ENCODE data around the gene DOCK4.
"Not testable (repeated sequence)": the region's sequence is repeated elsewhere in the genome, so short reads cannot be mapped to it uniquely, and the experiment has no call there.

The DOCK4 gene

DNA sequence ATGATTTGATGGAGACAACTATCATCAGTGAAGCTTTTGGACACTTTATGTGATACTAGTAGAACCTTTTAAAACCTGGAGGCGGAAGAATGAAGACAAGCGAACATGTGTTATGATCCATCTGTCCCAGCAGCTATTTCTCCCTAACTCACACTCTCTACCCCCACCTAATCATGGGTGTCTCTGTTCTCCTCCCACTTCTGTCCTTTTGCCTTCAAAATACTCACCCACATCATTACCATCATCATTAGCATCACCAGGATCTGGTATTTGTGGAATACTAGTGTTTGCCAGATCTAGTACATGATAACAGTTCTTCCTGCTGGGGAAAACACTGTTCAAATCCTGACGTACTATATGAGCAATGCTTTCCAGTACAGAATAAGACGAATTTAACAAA is 287.7 kb downstream of the DOCK4 start:
- no peak overlapping the region for H2BK15ac ChIP-seq (ENCODE audit: low read depth, poor library complexity, severe bottlenecking)

DNA sequence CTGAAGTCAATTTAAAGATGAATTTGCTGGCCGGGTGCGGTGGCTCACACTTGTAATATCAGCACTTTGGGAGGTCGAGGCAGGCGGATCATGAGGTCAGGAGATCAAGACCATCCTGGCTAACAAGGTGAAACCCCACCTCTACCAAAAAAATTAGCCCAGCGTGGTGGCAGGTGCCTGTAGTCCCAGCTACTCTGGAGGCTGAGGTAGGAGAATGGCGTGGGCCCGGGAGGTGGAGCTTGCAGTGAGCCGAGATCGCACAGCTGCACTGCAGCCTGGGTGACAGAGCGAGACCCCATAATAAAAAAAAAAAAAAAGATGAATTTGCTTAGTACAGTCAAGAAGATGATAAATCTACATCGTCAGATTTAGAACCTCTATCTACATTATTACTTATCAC is 288.8 kb downstream of the DOCK4 start:
- H3K18ac ChIP-seq (ENCODE audit: low read depth in 1 of 2, low read length in 2 of 2); H3K9ac ChIP-seq (ENCODE audit: low read length); H4K8ac ChIP-seq (ENCODE audit: low read length); H3K4me3 ChIP-seq (ENCODE audit: insufficient read depth in 1 of 2, low read depth in 1 of 2, low read length in 2 of 2); H3K4me1 ChIP-seq (ENCODE audit: control insufficient read depth, insufficient read depth, low read depth, low read length); H3K14ac ChIP-seq (ENCODE audit: low read length in 2 of 2); H3K27ac ChIP-seq (ENCODE audit: low read length, poor library complexity, severe bottlenecking); H3K27me3 ChIP-seq (ENCODE audit: control insufficient read depth in 1 of 2, insufficient read depth in 1 of 2, low read length in 2 of 2); H2AK5ac ChIP-seq (ENCODE audit: low read length, severe bottlenecking); H3K36me3 ChIP-seq (ENCODE audit: control insufficient read depth in 1 of 2, insufficient read depth in 2 of 2, low read depth in 1 of 2, low read length in 2 of 2); H2AFZ ChIP-seq (ENCODE audit: low read depth, low read length); H2BK5ac ChIP-seq (ENCODE audit: low read depth, low read length, poor library complexity, severe bottlenecking); H4K91ac ChIP-seq (ENCODE audit: low read length); H3K9me3 ChIP-seq (ENCODE audit: control insufficient read depth, low read length); H2BK15ac ChIP-seq (ENCODE audit: low read depth, poor library complexity, severe bottlenecking); H3K79me1 ChIP-seq (replicated peaks; ENCODE audit: low read length, poor library complexity, severe bottlenecking); H2BK120ac ChIP-seq (ENCODE audit: low read depth, low read length); H2BK12ac ChIP-seq (ENCODE audit: low read length in 2 of 2); DNase-seq; H3K4me2 ChIP-seq (ENCODE audit: low read length, poor library complexity, severe bottlenecking); H3K23ac ChIP-seq (ENCODE audit: low read length in 2 of 2); H3K4ac ChIP-seq (ENCODE audit: low read depth in 1 of 2, low read length in 2 of 2): not testable (repeated sequence)
- WGBS: 95% methylated on average over 8 of the region's 11 CpGs

More for the DNA sequence above, 287.7 kb downstream of the DOCK4 start:
- no peaks in the 10 kb centered on the region for H3K79me1 ChIP-seq (replicated peaks; ENCODE audit: low read length, poor library complexity, severe bottlenecking)
- no peak overlapping the region for H3K4ac ChIP-seq (ENCODE audit: low read depth in 1 of 2, low read length in 2 of 2)
- H3K4me3 ChIP-seq (ENCODE audit: insufficient read depth in 1 of 2, low read depth in 1 of 2, low read length in 2 of 2): no peak overlapping the region
- H2BK12ac ChIP-seq (ENCODE audit: low read length in 2 of 2): no peak overlapping the region
- no peak overlapping the region for H3K9ac ChIP-seq (ENCODE audit: low read length)
- H2BK120ac ChIP-seq (ENCODE audit: low read depth, low read length): no peak overlapping the region
- no peaks in the 10 kb centered on the region for H3K9me3 ChIP-seq (ENCODE audit: control insufficient read depth, low read length)
- H3K27me3 ChIP-seq (ENCODE audit: control insufficient read depth in 1 of 2, insufficient read depth in 1 of 2, low read length in 2 of 2): peaks cover 0 to 5% of the 10 kb centered on the region in 2 experiments
- H4K91ac ChIP-seq (ENCODE audit: low read length): no peak overlapping the region
- H4K8ac ChIP-seq (ENCODE audit: low read length): no peak overlapping the region
- no peaks in the 10 kb centered on the region for H3K4me1 ChIP-seq (ENCODE audit: control insufficient read depth, insufficient read depth, low read depth, low read length)
- no peak overlapping the region for H3K23ac ChIP-seq (ENCODE audit: low read length in 2 of 2)
- 98% methylated on average over 4 of the region's 4 CpGs for WGBS
- no peak overlapping the region for H3K4me2 ChIP-seq (ENCODE audit: low read length, poor library complexity, severe bottlenecking)
- no peak overlapping the region for H3K14ac ChIP-seq (ENCODE audit: low read length in 2 of 2)
- H2AK5ac ChIP-seq (ENCODE audit: low read length, severe bottlenecking): no peak overlapping the region
- DNase-seq: no peak
- H2AFZ ChIP-seq (ENCODE audit: low read depth, low read length): no peak overlapping the region
- peaks cover 0 to 3% of the 10 kb centered on the region in 2 experiments for H3K36me3 ChIP-seq (ENCODE audit: control insufficient read depth in 1 of 2, insufficient read depth in 2 of 2, low read depth in 1 of 2, low read length in 2 of 2)
- H3K27ac ChIP-seq (ENCODE audit: low read length, poor library complexity, severe bottlenecking): no peak overlapping the region
- H3K18ac ChIP-seq (ENCODE audit: low read depth in 1 of 2, low read length in 2 of 2): no peak overlapping the region
- H2BK5ac ChIP-seq (ENCODE audit: low read depth, low read length, poor library complexity, severe bottlenecking): no peak overlapping the region

DNA sequence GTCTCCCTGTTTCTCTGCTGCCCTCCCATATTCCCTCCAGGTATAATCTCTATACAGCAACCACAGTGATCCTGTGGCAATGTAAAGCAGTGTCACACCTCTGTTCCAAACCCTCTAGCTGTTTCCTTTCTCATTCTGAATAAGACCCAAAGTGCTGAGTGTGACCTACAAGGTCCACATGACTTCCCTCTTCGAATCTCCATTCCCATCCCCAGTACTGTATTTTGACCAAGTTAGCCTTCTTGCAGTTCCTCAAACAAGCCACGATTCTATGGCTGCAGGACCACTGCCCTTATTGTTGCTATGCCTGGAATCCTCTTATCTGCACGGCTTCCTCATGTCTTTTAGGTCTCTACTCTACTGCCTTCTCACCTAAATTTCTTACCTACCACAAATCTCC is 291.9 kb downstream of the DOCK4 start:
- no peak overlapping the region for H2BK5ac ChIP-seq (ENCODE audit: low read depth, low read length, poor library complexity, severe bottlenecking)
- no peak overlapping the region for H3K14ac ChIP-seq (ENCODE audit: low read length in 2 of 2)
- H3K4me3 ChIP-seq (ENCODE audit: insufficient read depth in 1 of 2, low read depth in 1 of 2, low read length in 2 of 2): no peak overlapping the region
- no peak overlapping the region for H2AFZ ChIP-seq (ENCODE audit: low read depth, low read length)
- no peaks in the 10 kb centered on the region for H3K9me3 ChIP-seq (ENCODE audit: control insufficient read depth, low read length)
- no peak overlapping the region for H3K9ac ChIP-seq (ENCODE audit: low read length)
- peaks cover 0 to 5% of the 10 kb centered on the region in 2 experiments for H3K27me3 ChIP-seq (ENCODE audit: control insufficient read depth in 1 of 2, insufficient read depth in 1 of 2, low read length in 2 of 2)
- no peak overlapping the region for H3K23ac ChIP-seq (ENCODE audit: low read length in 2 of 2)
- no peak overlapping the region for H2BK15ac ChIP-seq (ENCODE audit: low read depth, poor library complexity, severe bottlenecking)
- no peak for DNase-seq
- no peak overlapping the region for H2AK5ac ChIP-seq (ENCODE audit: low read length, severe bottlenecking)
- H3K4ac ChIP-seq (ENCODE audit: low read depth in 1 of 2, low read length in 2 of 2): no peak overlapping the region
- H3K4me1 ChIP-seq (ENCODE audit: control insufficient read depth, insufficient read depth, low read depth, low read length): no peaks in the 10 kb centered on the region
- 94% methylated on average over 3 of the region's 3 CpGs for WGBS
- no peak overlapping the region for H3K4me2 ChIP-seq (ENCODE audit: low read length, poor library complexity, severe bottlenecking)
- no peak overlapping the region for H2BK120ac ChIP-seq (ENCODE audit: low read depth, low read length)
- no peak overlapping the region for H4K91ac ChIP-seq (ENCODE audit: low read length)
- H3K36me3 ChIP-seq (ENCODE audit: control insufficient read depth in 1 of 2, insufficient read depth in 2 of 2, low read depth in 1 of 2, low read length in 2 of 2): peaks cover 0 to 6% of the 10 kb centered on the region in 2 experiments
- H4K8ac ChIP-seq (ENCODE audit: low read length): no peak overlapping the region
- H3K27ac ChIP-seq (ENCODE audit: low read length, poor library complexity, severe bottlenecking): no peak overlapping the region
- no peak overlapping the region for H2BK12ac ChIP-seq (ENCODE audit: low read length in 2 of 2)
- H3K18ac ChIP-seq (ENCODE audit: low read depth in 1 of 2, low read length in 2 of 2): no peak overlapping the region
- H3K79me1 ChIP-seq (replicated peaks; ENCODE audit: low read length, poor library complexity, severe bottlenecking): peaks cover 3% of the 10 kb centered on the region

DNA sequence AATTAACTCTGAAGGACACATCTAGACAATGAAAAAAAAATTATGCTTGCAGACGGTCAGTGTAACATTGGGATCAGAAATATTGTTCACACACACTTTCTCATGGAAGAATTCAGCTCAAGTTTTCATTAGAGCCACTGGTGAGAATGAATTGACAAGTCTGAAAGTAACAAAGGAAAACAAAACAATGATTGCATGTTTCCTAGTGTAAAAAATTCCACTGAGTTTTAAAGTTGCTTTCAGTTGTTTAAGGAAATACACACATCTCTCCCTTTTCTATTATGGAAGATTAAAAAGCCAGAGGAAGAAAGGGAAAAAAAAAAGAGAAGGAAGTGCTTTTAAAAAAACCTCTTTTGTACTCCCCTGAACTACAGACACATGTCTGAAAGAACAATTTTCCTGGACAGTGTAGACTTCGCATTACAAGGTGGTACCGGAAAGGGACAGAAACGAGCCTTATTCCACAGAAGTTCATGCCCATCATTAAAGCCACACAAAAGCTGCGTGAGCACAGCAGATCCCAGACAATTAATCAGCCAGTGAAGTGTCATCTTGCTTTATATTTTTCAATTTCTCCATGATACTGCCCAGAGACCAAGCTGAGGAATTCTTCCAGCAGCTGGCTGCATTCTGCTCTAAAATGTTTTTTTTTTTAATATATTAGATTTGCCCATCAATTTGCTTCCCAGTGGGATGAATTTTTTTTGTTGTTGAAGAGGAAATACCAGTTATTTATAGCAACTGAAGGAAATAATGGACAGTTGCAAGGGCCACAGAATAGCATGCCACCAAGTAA is 294.8 kb downstream of the DOCK4 start:
- H3K27me3 ChIP-seq (ENCODE audit: control insufficient read depth in 1 of 2, insufficient read depth in 1 of 2, low read length in 2 of 2): no peaks in the 10 kb centered on the region
- no peak overlapping the region for H3K4me2 ChIP-seq (ENCODE audit: low read length, poor library complexity, severe bottlenecking)
- no peak overlapping the region for H2BK120ac ChIP-seq (ENCODE audit: low read depth, low read length)
- DNase-seq: no peak
- H3K14ac ChIP-seq (ENCODE audit: low read length in 2 of 2): no peak overlapping the region
- no peak overlapping the region for H4K91ac ChIP-seq (ENCODE audit: low read length)
- H3K9ac ChIP-seq (ENCODE audit: low read length): no peak overlapping the region
- H2AK5ac ChIP-seq (ENCODE audit: low read length, severe bottlenecking): no peak overlapping the region
- H2BK5ac ChIP-seq (ENCODE audit: low read depth, low read length, poor library complexity, severe bottlenecking): no peak overlapping the region
- H2BK15ac ChIP-seq (ENCODE audit: low read depth, poor library complexity, severe bottlenecking): no peak overlapping the region
- H3K27ac ChIP-seq (ENCODE audit: low read length, poor library complexity, severe bottlenecking): no peak overlapping the region
- 98% methylated on average over 5 of the region's 5 CpGs for WGBS
- H3K4me3 ChIP-seq (ENCODE audit: insufficient read depth in 1 of 2, low read depth in 1 of 2, low read length in 2 of 2): no peak overlapping the region
- H4K8ac ChIP-seq (ENCODE audit: low read length): no peak overlapping the region
- peaks cover 3% of the 10 kb centered on the region for H3K79me1 ChIP-seq (replicated peaks; ENCODE audit: low read length, poor library complexity, severe bottlenecking)
- no peak overlapping the region for H3K23ac ChIP-seq (ENCODE audit: low read length in 2 of 2)
- H3K4ac ChIP-seq (ENCODE audit: low read depth in 1 of 2, low read length in 2 of 2): no peak overlapping the region
- H3K9me3 ChIP-seq (ENCODE audit: control insufficient read depth, low read length): no peaks in the 10 kb centered on the region
- H2AFZ ChIP-seq (ENCODE audit: low read depth, low read length): no peak overlapping the region
- H3K36me3 ChIP-seq (ENCODE audit: control insufficient read depth in 1 of 2, insufficient read depth in 2 of 2, low read depth in 1 of 2, low read length in 2 of 2): peaks cover under 1 to 6% of the 10 kb centered on the region in 2 experiments
- H2BK12ac ChIP-seq (ENCODE audit: low read length in 2 of 2): no peak overlapping the region
- no peak overlapping the region for H3K18ac ChIP-seq (ENCODE audit: low read depth in 1 of 2, low read length in 2 of 2)
- no peaks in the 10 kb centered on the region for H3K4me1 ChIP-seq (ENCODE audit: control insufficient read depth, insufficient read depth, low read depth, low read length)
